CD4-positive, alpha-beta T cell (primary cell): ENCODE results near the gene UQCRC2. TPM values are rescaled to one million over a fixed set of nuclear protein-coding genes. Genes with fewer than 3 reads are reported as not detected.

Source experiments
- ATAC-seq: fragments of 200-7000 bp; cut with Tn5 transposase; one replicate; pipeline ENCODE4 v1.10.0; 2022; ENCODE audit warnings: mild to moderate bottlenecking; ENCODE audit not compliant: poor library complexity
- CTCF ChIA-PET: fragments of 350-600 bp; sonication (Branson Sonifier 250); formaldehyde crosslinking; loops from one replicate; lab custom pipeline; 2021; ENCODE audit warnings: antibody characterized with exemption, inconsistent platforms; lab: Charles Lee
- POLR2A ChIA-PET: fragments of 350-600 bp; sonication (Branson Sonifier 250); formaldehyde crosslinking; loops from one replicate; lab custom pipeline; 2021; ENCODE audit warnings: antibody characterized with exemption, inconsistent platforms; lab: Charles Lee
- DNase-seq, 14 experiments: peaks; one replicate each; pipeline ENCODE4 v3.0.0-alpha.2; 2013 to 2020; ENCODE audit warnings: mixed read lengths in 2 of 14
- H3K27ac ChIP-seq, 2 donors: one replicate each; pipeline versions ENCODE4 v1.5.1 to v1.7.0; 2013; ENCODE audit warnings: low read length in 2 of 2, low read depth in 1 of 2, mild to moderate bottlenecking in 1 of 2
- H3K27me3 ChIP-seq, 2 experiments: 1 replicate in 1 of 2; 2 replicates in 1 of 2; pipeline versions ENCODE4 v1.6.1 to v1.7.0; 2013; ENCODE audit warnings: low read length in 2 of 2, control low read depth in 1 of 2, mild to moderate bottlenecking in 1 of 2, moderate library complexity in 1 of 2; ENCODE audit not compliant: insufficient read depth in 2 of 2, control insufficient read depth in 1 of 2
- H3K36me3 ChIP-seq: one replicate; pipeline ENCODE4 v1.6.1; 2013; ENCODE audit warnings: low read length, control low read depth; ENCODE audit not compliant: insufficient read depth
- H3K4me1 ChIP-seq: one replicate; pipeline ENCODE4 v1.6.1; 2013; ENCODE audit warnings: low read length, control low read depth; ENCODE audit not compliant: insufficient read depth
- H3K4me3 ChIP-seq: one replicate; pipeline ENCODE4 v1.5.1; 2013; ENCODE audit warnings: mild to moderate bottlenecking, low read length, moderate library complexity
- H3K9me3 ChIP-seq, 2 experiments: 1 replicate in 1 of 2; 2 replicates in 1 of 2; pipeline versions ENCODE4 v1.6.1 to v1.7.0; 2013; ENCODE audit warnings: low read length in 2 of 2, mild to moderate bottlenecking in 2 of 2, control low read depth in 1 of 2, moderate library complexity in 1 of 2; ENCODE audit not compliant: control insufficient read depth in 1 of 2, insufficient read depth in 1 of 2
- H3K27ac Mint-ChIP-seq: one replicate; pipeline ENCODE4 v1.8.0; 2020; ENCODE audit warnings: mixed read lengths
- H3K27me3 Mint-ChIP-seq: one replicate; pipeline ENCODE4 v1.8.0; 2021; ENCODE audit warnings: mixed read lengths
- H3K36me3 Mint-ChIP-seq: one replicate; pipeline ENCODE4 v1.8.0; 2021; ENCODE audit warnings: low read depth, mixed read lengths
- H3K4me1 Mint-ChIP-seq: one replicate; pipeline ENCODE4 v1.8.0; 2021; ENCODE audit warnings: low read depth, mixed read lengths
- H3K4me3 Mint-ChIP-seq: one replicate; pipeline ENCODE4 v1.8.0; 2020; ENCODE audit warnings: mild to moderate bottlenecking, mixed read lengths
- H3K9me3 Mint-ChIP-seq: one replicate; pipeline ENCODE4 v1.8.0; 2020; ENCODE audit warnings: mixed read lengths
- CTCF ChIP-seq: fragments of 200-600 bp; IDR thresholded peaks from one replicate; pipeline ENCODE4 v1.8.0; 2022; ENCODE audit warnings: antibody characterized with exemption, mild to moderate bottlenecking
- intact Hi-C, 2 experiments: fragments of 100-400 bp; cut with DNase I in 1 of 2; cut with micrococcal nuclease in 1 of 2; formaldehyde crosslinking; loops; one replicate each; pipeline versions ENCODE4 v1.15.1 to v1.9.0; 2023 to 2025; cut with DNase I, micrococcal nuclease
- total RNA-seq, 174 experiments: library from RNA in 2 of 174; stranded (reverse) in 2 of 174; gene quantifications; one replicate each; pipeline ENCODE4 v1.2.3 and lab custom pipeline; 2021 to 2026

The UQCRC2 gene
- total RNA-seq, 2 experiments from 2014 or later: 142 to 146 TPM

DNA sequence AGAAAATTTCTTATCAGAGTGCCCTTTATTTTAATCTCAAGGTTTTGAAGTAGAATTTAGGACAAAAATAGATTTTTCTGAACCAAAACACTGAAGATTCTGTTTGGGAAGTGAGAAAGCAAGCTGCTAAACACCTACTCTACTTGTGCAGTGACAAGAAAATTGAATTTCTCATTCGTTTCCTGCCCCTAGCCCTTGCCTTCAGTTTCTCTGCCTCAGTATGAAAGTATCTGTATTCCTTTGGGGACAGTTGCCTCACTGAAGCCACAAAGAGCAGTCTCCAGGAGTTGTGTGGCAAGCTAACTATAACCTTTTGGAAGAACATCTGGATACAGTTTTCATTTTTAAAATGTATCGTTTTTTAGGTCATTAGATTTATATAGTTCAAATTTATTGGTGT is 74.5 kb downstream of the UQCRC2 start:
- no peak for TF ChIP-seq CTCF
- Histone ChIP-seq H3K36me3 (no peaks in the 10 kb centered on the region), H3K9me3 (no peaks in the 10 kb centered on the region), H3K27me3 (no peaks in the 10 kb centered on the region), H3K4me1 (peaks cover 2% of the 10 kb centered on the region), H3K27ac (no peak overlapping the region), H3K4me3 (no peak overlapping the region)
- ChIA-PET POLR2A (no interaction called here), CTCF (no interaction called here)
- H3K4me1 Mint-ChIP-seq: peaks cover 34% of the 10 kb centered on the region
- H3K27me3 Mint-ChIP-seq: no peaks in the 10 kb centered on the region
- H3K4me3 Mint-ChIP-seq: no peak overlapping the region
- DNase-seq: no peak
- intact Hi-C loops: no loop called here
- H3K27ac Mint-ChIP-seq: no peak overlapping the region
- H3K9me3 Mint-ChIP-seq: no peaks in the 10 kb centered on the region
- H3K36me3 Mint-ChIP-seq: peaks cover 37% of the 10 kb centered on the region
- ATAC-seq: no peak

DNA sequence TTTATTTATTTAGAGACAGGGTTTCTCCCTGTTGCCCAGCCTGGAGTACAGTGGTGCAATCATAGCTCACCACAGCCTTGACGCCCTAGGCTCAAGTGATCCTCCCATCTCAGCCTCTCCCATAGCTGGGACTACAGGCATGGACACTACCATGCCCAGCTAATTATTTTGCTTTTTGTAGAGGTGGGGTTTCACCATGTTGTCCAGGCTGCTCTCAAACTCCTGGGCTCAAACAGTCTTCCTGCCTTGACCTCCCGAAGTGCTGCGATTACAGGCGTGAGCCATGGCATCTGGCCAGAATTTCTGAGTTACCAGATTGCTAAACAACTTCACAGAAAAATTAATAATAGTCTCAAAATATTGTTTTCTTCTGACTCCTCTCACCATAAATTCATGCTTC is 76.5 kb downstream of the UQCRC2 start:
- ChIA-PET CTCF (no interaction called here), POLR2A (no interaction called here)
- Histone ChIP-seq H3K4me3 (no peak overlapping the region), H3K9me3 (no peaks in the 10 kb centered on the region), H3K36me3 (no peaks in the 10 kb centered on the region), H3K27ac (no peak overlapping the region), H3K4me1 (peaks cover 2% of the 10 kb centered on the region), H3K27me3 (no peaks in the 10 kb centered on the region)
- H3K4me3 Mint-ChIP-seq: no peak overlapping the region
- DNase-seq (no peak), ATAC-seq (no peak)
- no peak overlapping the region for H3K27ac Mint-ChIP-seq
- H3K36me3 Mint-ChIP-seq: peaks cover 48% of the 10 kb centered on the region
- no peaks in the 10 kb centered on the region for H3K27me3 Mint-ChIP-seq
- intact Hi-C loops: no loop called here
- peaks cover 42% of the 10 kb centered on the region for H3K4me1 Mint-ChIP-seq
- no peak for TF ChIP-seq CTCF
- no peaks in the 10 kb centered on the region for H3K9me3 Mint-ChIP-seq

GRCh38 chr16:22030087-22030812 is 77.1 kb downstream of the UQCRC2 start:
- Histone ChIP-seq H3K27me3 (no peaks in the 10 kb centered on the region), H3K4me1 (peaks cover 2% of the 10 kb centered on the region), H3K4me3 (no peak overlapping the region), H3K27ac (no peak overlapping the region), H3K9me3 (no peaks in the 10 kb centered on the region), H3K36me3 (no peaks in the 10 kb centered on the region)
- CTCF ChIA-PET: interaction anchor here (0.9 kb wide), 1 partner anchor 48 kb away, joined by 3 read pairs; no protein-coding TSS in a partner anchor
- H3K4me1 Mint-ChIP-seq: peaks cover 42% of the 10 kb centered on the region
- TF ChIP-seq CTCF: no peak
- H3K9me3 Mint-ChIP-seq: no peaks in the 10 kb centered on the region
- DNase-seq: no peak
- intact Hi-C loops: no loop called here
- no peak overlapping the region for H3K27ac Mint-ChIP-seq
- ATAC-seq: no peak
- peaks cover 54% of the 10 kb centered on the region for H3K36me3 Mint-ChIP-seq
- no peaks in the 10 kb centered on the region for H3K27me3 Mint-ChIP-seq
- POLR2A ChIA-PET: no interaction called here
- H3K4me3 Mint-ChIP-seq: no peak overlapping the region
